CD4-positive, alpha-beta T cell treated with Interleukin-17A for 1 hour (primary cell): Measurements from ENCODE around the gene HDLBP.
"Not testable (repeated sequence)": the region's sequence is repeated elsewhere in the genome, so short reads cannot be mapped to it uniquely, and the experiment has no call there.

Experiments
- DNase-seq: peaks from one replicate; pipeline ENCODE4 v3.0.0-alpha.2; 2020

The HDLBP gene

GRCh38 chr2:241205086-241205485 is 110.4 kb downstream of the HDLBP start:
- no peak for DNase-seq

GRCh38 chr2:241204490-241204889 is 111.0 kb downstream of the HDLBP start:
- no peak for DNase-seq

GRCh38 chr2:241204010-241204384 is 111.5 kb downstream of the HDLBP start:
- DNase-seq, result no peak

GRCh38 chr2:241203218-241204009 is 112.1 kb downstream of the HDLBP start:
- no peak for DNase-seq

GRCh38 chr2:241202681-241203080 is 112.8 kb downstream of the HDLBP start:
- no peak for DNase-seq

GRCh38 chr2:241202268-241202585 is 113.2 kb downstream of the HDLBP start:
- DNase-seq, result no peak

- no peak for DNase-seq
Measured at GRCh38 chr2:241201445-241202267, 113.8 kb downstream of the HDLBP start.

GRCh38 chr2:241200822-241201395 is 114.6 kb downstream of the HDLBP start:
- no peak for DNase-seq

- no peak for DNase-seq
Measured at GRCh38 chr2:241199897-241200821, 115.3 kb downstream of the HDLBP start.

GRCh38 chr2:241199286-241199685 is 116.2 kb downstream of the HDLBP start:
- no peak for DNase-seq

- DNase-seq, result no peak
Measured at GRCh38 chr2:241198381-241199279, 116.8 kb downstream of the HDLBP start.

- DNase-seq, result no peak
Measured at GRCh38 chr2:241197947-241198346, 117.5 kb downstream of the HDLBP start.

GRCh38 chr2:241197246-241197645 is 118.2 kb downstream of the HDLBP start:
- not testable (repeated sequence) for DNase-seq

- DNase-seq, result no peak
Measured at GRCh38 chr2:241195506-241196130, 119.9 kb downstream of the HDLBP start.

- DNase-seq, result no peak
Measured at GRCh38 chr2:241194811-241195210, 120.7 kb downstream of the HDLBP start.

GRCh38 chr2:241193271-241193670 is 122.2 kb downstream of the HDLBP start:
- DNase-seq, result no peak

GRCh38 chr2:241191081-241191480 is 124.4 kb downstream of the HDLBP start:
- no peak for DNase-seq

- no peak for DNase-seq
Measured at GRCh38 chr2:241190291-241190981, 125.0 kb downstream of the HDLBP start.

GRCh38 chr2:241189856-241190201 is 125.6 kb downstream of the HDLBP start:
- no peak for DNase-seq

GRCh38 chr2:241189093-241189855 is 126.2 kb downstream of the HDLBP start:
- no peak for DNase-seq
